ENCODE results near the gene LRRC72.

Gene LRRC72

GRCh38 chr7:16626388-16626787, 99.8 kb downstream of the LRRC72 start:
- DNase-seq (ENCODE audit: low read depth in 2 of 2): no peak

GRCh38 chr7:16627236-16627635, 100.6 kb downstream of the LRRC72 start:
- no peak for DNase-seq (ENCODE audit: low read depth in 2 of 2)

GRCh38 chr7:16630654-16631053, 104.0 kb downstream of the LRRC72 start:
- DNase-seq (ENCODE audit: low read depth in 2 of 2): no peak

All from activated CD8-positive, alpha-beta memory T cell treated with anti-CD3 and anti-CD28 coated beads for 4 hours (primary cell).